Common myeloid progenitor, CD34-positive (primary cell): ENCODE results near the gene SOX2.
A peak's percentile ranks its signal among the peaks of the same experiment; 100 is the strongest.

Experiments used
- CTCF ChIA-PET: fragments of 350-600 bp; sonication (Branson Sonifier 250); formaldehyde crosslinking; loops from one replicate; lab custom pipeline; 2021; ENCODE audit warnings: antibody characterized with exemption; lab: Charles Lee
- POLR2A ChIA-PET: fragments of 350-600 bp; sonication (Branson Sonifier 250); formaldehyde crosslinking; loops from one replicate; lab custom pipeline; 2021; ENCODE audit warnings: antibody characterized with exemption; lab: Charles Lee
- DNase-seq, 3 donors: peaks; one replicate each; pipeline versions ENCODE4 v3.0.0 to v3.0.0-alpha.2; 2013
- H3K27ac ChIP-seq, 2 experiments: 1 replicate in 1 of 2; 2 replicates in 1 of 2; pipeline ENCODE4 v1.7.0; 2013; ENCODE audit warnings: inconsistent platforms in 2 of 2, low read length in 2 of 2, mild to moderate bottlenecking in 2 of 2, low read depth in 1 of 2, moderate library complexity in 1 of 2; ENCODE audit not compliant: severe bottlenecking in 2 of 2, insufficient read depth in 1 of 2, poor library complexity in 1 of 2
- H3K27me3 ChIP-seq, 5 experiments: replicated peaks in 2 of 5; 1 replicate in 3 of 5; 2 replicates in 2 of 5; pipeline versions ENCODE4 v1.6.1 to v1.7.0; 2013; ENCODE audit warnings: low read length in 4 of 5, mild to moderate bottlenecking in 2 of 5, moderate library complexity in 2 of 5, inconsistent platforms in 1 of 5; ENCODE audit not compliant: insufficient read depth in 5 of 5, control insufficient read depth in 4 of 5
- H3K36me3 ChIP-seq, 4 experiments: 1 replicate in 2 of 4; 2 replicates in 2 of 4; pipeline versions ENCODE4 v1.6.1 to v1.7.0; 2013; ENCODE audit warnings: low read length in 3 of 4, control low read depth in 1 of 4, mild to moderate bottlenecking in 1 of 4; ENCODE audit not compliant: control insufficient read depth in 4 of 4, insufficient read depth in 4 of 4
- H3K4me1 ChIP-seq, 4 experiments: 1 replicate in 3 of 4; 2 replicates in 1 of 4; pipeline versions ENCODE4 v1.6.1 to v1.7.1; 2013; ENCODE audit warnings: low read length in 3 of 4, mild to moderate bottlenecking in 3 of 4, control low read depth in 1 of 4, inconsistent platforms in 1 of 4, moderate library complexity in 1 of 4; ENCODE audit not compliant: control insufficient read depth in 4 of 4, insufficient read depth in 4 of 4; ENCODE audit errors: control extremely low read depth in 1 of 4
- H3K4me3 ChIP-seq, 7 experiments: 1 replicate in 4 of 7; 2 replicates in 3 of 7; pipeline versions ENCODE4 v1.5.1 to v1.7.0; 2013; ENCODE audit warnings: mild to moderate bottlenecking in 7 of 7, low read length in 6 of 7, moderate library complexity in 6 of 7, inconsistent platforms in 2 of 7, low read depth in 2 of 7, control low read depth in 1 of 7; ENCODE audit not compliant: insufficient read depth in 4 of 7, control insufficient read depth in 1 of 7; ENCODE audit errors: extremely low read depth in 1 of 7
- H3K9me3 ChIP-seq, 5 experiments: 1 replicate in 4 of 5; 2 replicates in 1 of 5; pipeline versions ENCODE4 v1.6.1 to v1.7.1; 2013; ENCODE audit warnings: low read length in 4 of 5, mild to moderate bottlenecking in 2 of 5, inconsistent platforms in 1 of 5, low read depth in 1 of 5, moderate library complexity in 1 of 5; ENCODE audit not compliant: control insufficient read depth in 4 of 5, insufficient read depth in 2 of 5; ENCODE audit errors: control extremely low read depth in 1 of 5
- WGBS: methylation state at CpG from one replicate; pipeline ENCODE4 v1.1.5; 2013; ENCODE audit not compliant: insufficient coverage; 5-methylcytosine and 5-hydroxymethylcytosine counted together

The SOX2 gene

GRCh38 chr3:181698263-181698954 is 13.3 kb upstream of the SOX2 start:
- Histone ChIP-seq H3K4me3 (no peak overlapping the region), H3K27me3 (peaks cover 34 to 99% (median 66%) of the 10 kb centered on the region in 5 experiments), H3K27ac (no peak overlapping the region), H3K9me3 (no peaks in the 10 kb centered on the region), H3K4me1 (peaks cover 0 to 21% (median 18%) of the 10 kb centered on the region in 4 experiments), H3K36me3 (no peaks in the 10 kb centered on the region)
- ChIA-PET CTCF (interaction anchor here (0.7 to 3.2 kb wide), 4 partner anchors 9 to 30 kb away, joined by 3 to 17 read pairs (median 6); no protein-coding TSS in a partner anchor), POLR2A (no interaction called here)
- 60% methylated on average over 1 of the region's 5 CpGs for WGBS
- DNase-seq, result peak in 1 of 3 donors; percentile 3

GRCh38 chr3:181699171-181699903 is 12.4 kb upstream of the SOX2 start:
- ChIA-PET POLR2A (no interaction called here), CTCF (interaction anchor here (0.6 to 3.2 kb wide), 8 partner anchors 9 to 984 kb away, joined by 3 to 17 read pairs (median 4); partner anchors contain the start of gene SOX2)
- no peak overlapping the region for H3K27ac ChIP-seq
- H3K9me3 ChIP-seq, result no peaks in the 10 kb centered on the region
- peak in 1 of 3 donors; percentile 36 for DNase-seq
- peaks cover 0 to 25% (median 20%) of the 10 kb centered on the region in 4 experiments for H3K4me1 ChIP-seq
- H3K36me3 ChIP-seq, result no peaks in the 10 kb centered on the region
- no peak overlapping the region for H3K4me3 ChIP-seq
- 17% methylated on average over 7 of the region's 14 CpGs for WGBS
- H3K27me3 ChIP-seq, result peaks cover 32 to 99% (median 64%) of the 10 kb centered on the region in 5 experiments

GRCh38 chr3:181700168-181701087 is 11.3 kb upstream of the SOX2 start:
- ChIA-PET POLR2A (no interaction called here), CTCF (interaction anchor here (0.8 to 3.2 kb wide), 10 partner anchors 8 to 983 kb away, joined by 4 to 27 read pairs (median 7); partner anchors contain the start of gene SOX2)
- Histone ChIP-seq H3K27ac (no peak overlapping the region), H3K4me1 (peaks cover 0 to 25% (median 16%) of the 10 kb centered on the region in 4 experiments), H3K9me3 (no peaks in the 10 kb centered on the region), H3K27me3 (peaks cover 39 to 99% (median 66%) of the 10 kb centered on the region in 5 experiments), H3K36me3 (no peaks in the 10 kb centered on the region), H3K4me3 (peak overlapping the region in 5 of 7 experiments; percentile 20 to 69 (median 51))
- DNase-seq, result peak; percentile 84 to 90 (median 86)
- 0% methylated on average over 10 of the region's 17 CpGs for WGBS

- POLR2A ChIA-PET, result no interaction called here
- no peak overlapping the region for H3K27ac ChIP-seq
These were observed 10.6 kb upstream of the SOX2 start for GRCh38 chr3:181701096-181701495.

GRCh38 chr3:181703601-181704420 is 7.9 kb upstream of the SOX2 start:
- Histone ChIP-seq H3K36me3 (no peaks in the 10 kb centered on the region), H3K27me3 (peaks cover 43 to 97% (median 56%) of the 10 kb centered on the region in 5 experiments), H3K27ac (no peak overlapping the region), H3K4me1 (peaks cover 0 to 15% (median 8%) of the 10 kb centered on the region in 4 experiments), H3K4me3 (no peak overlapping the region), H3K9me3 (no peaks in the 10 kb centered on the region)
- POLR2A ChIA-PET, result no interaction called here
- 6% methylated on average over 41 of the region's 44 CpGs for whole genome bisulfite sequencing
- CTCF ChIA-PET, result interaction anchor here (1.0 to 1.5 kb wide), 3 partner anchors 10 to 24 kb away, joined by 3 to 5 read pairs (median 4); no protein-coding TSS in a partner anchor
- peak in 1 of 3 donors; percentile 31 for DNase-seq

More at GRCh38 chr3:181701096-181701495, 10.6 kb upstream of the SOX2 start:
- peaks cover 45 to 99% (median 65%) of the 10 kb centered on the region in 5 experiments for H3K27me3 ChIP-seq
- WGBS, result 25% methylated on average over 2 of the region's 5 CpGs
- peak in 1 of 3 donors; percentile 6 for DNase-seq
- CTCF ChIA-PET, result interaction anchor here (0.8 to 3.2 kb wide), 12 partner anchors 8 to 982 kb away, joined by 3 to 27 read pairs (median 5); partner anchors contain the start of gene SOX2
- no peak overlapping the region for H3K4me3 ChIP-seq
- no peaks in the 10 kb centered on the region for H3K36me3 ChIP-seq
- no peaks in the 10 kb centered on the region for H3K9me3 ChIP-seq
- H3K4me1 ChIP-seq, result peaks cover 0 to 18% (median 10%) of the 10 kb centered on the region in 4 experiments
